SK-N-SH (cell line): ENCODE data around the gene ARFGAP1.

ENCODE experiments used
- CTCF ChIP-seq: fragments of 200-600 bp; sonication (generic); IDR thresholded peaks from 2 replicates; pipeline ENCODE4 v1.6.1; 2017; ENCODE audit warnings: antibody characterized with exemption, mild to moderate bottlenecking, moderate library complexity
- SIN3A ChIP-seq: IDR thresholded peaks from 2 replicates; pipeline ENCODE4 v1.6.1; 2012; ENCODE audit warnings: low read depth, mild to moderate bottlenecking, low read length, moderate library complexity, borderline replicate concordance
- TAF1 ChIP-seq: IDR thresholded peaks from 2 replicates; pipeline ENCODE4 v1.6.1; 2012; ENCODE audit warnings: low read depth, mild to moderate bottlenecking, low read length, moderate library complexity, borderline replicate concordance

GRCh38 chr20:63306673-63307537 is 34.3 kb downstream of the ARFGAP1 start:
- TF ChIP-seq TAF1: no peak
- TF ChIP-seq SIN3A: no peak
- no peak for TF ChIP-seq CTCF
